ENCODE measurements around the gene WDR43.

Gene WDR43

GRCh38 chr2:28950941-28951630, 56.6 kb downstream of the WDR43 start:
- FAIRE-seq (no peak), DNase-seq (ENCODE audit: insufficient read length, low spot score) (no peak)
- TF ChIP-seq CTCF (IDR thresholded peaks at IDR 0.05; ENCODE audit: insufficient read depth, missing control alignments) = no peak

GRCh38 chr2:28951910-28952835, 57.7 kb downstream of the WDR43 start:
- DNase-seq (ENCODE audit: insufficient read length, low spot score) (no peak), FAIRE-seq (no peak)
- TF ChIP-seq CTCF (IDR thresholded peaks at IDR 0.05; ENCODE audit: insufficient read depth, missing control alignments) = no peak

DNA sequence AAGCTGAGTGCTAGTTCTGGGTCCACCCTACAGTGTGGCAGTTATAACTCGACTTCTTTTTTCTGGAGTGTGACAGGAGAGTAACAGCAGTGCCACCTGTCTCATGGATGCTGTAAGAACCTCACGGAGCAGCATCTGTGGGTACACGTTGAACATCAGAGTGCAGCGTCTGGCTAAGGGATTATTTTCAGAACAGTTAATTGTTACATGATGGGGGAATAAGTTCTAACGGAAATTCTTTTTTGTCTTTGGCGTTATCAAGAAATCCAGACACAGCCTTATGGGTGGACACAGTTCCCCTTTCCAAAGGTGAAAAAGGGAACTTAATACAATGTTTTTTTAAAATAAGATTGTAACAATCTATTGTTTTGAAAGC, 58.4 kb downstream of the WDR43 start:
- DNase-seq (ENCODE audit: insufficient read length, low spot score) = peak; percentile 41
- FAIRE-seq = peak; percentile 68
- no peak for TF ChIP-seq CTCF (IDR thresholded peaks at IDR 0.05; ENCODE audit: insufficient read depth, missing control alignments)

GRCh38 chr2:28955467-28955866, 61.0 kb downstream of the WDR43 start:
- DNase-seq (ENCODE audit: insufficient read length, low spot score) (no peak), FAIRE-seq (no peak)
- no peak for TF ChIP-seq CTCF (IDR thresholded peaks at IDR 0.05; ENCODE audit: insufficient read depth, missing control alignments)

- no peak for TF ChIP-seq CTCF (IDR thresholded peaks at IDR 0.05; ENCODE audit: insufficient read depth, missing control alignments)
- no peak for DNase-seq (ENCODE audit: insufficient read length, low spot score)
- no peak for FAIRE-seq
Observed at GRCh38 chr2:28956415-28956826, 62.0 kb downstream of the WDR43 start.

DNA sequence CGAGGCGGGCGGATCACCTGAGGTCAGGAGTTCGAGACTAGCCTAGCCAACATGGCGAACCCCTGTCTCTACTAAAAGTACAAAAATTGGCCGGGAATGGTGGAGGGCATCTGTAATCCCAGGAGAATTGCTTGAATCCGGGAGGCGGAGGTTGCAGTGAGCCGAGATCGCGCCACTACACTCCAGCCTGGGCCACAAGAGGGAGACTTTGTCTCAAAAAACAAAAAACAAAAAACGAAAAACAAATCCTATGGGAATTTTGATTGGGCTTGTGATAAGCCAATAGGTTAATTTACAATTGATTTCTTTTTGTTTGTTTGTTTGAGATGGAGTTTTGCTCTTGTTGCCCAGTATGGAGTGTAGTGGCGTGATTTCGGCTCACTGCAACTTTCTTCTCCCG, 62.4 kb downstream of the WDR43 start:
- TF ChIP-seq CTCF (IDR thresholded peaks at IDR 0.05; ENCODE audit: insufficient read depth, missing control alignments) = peak; percentile 46
- no peak for DNase-seq (ENCODE audit: insufficient read length, low spot score)
- no peak for FAIRE-seq

DNA sequence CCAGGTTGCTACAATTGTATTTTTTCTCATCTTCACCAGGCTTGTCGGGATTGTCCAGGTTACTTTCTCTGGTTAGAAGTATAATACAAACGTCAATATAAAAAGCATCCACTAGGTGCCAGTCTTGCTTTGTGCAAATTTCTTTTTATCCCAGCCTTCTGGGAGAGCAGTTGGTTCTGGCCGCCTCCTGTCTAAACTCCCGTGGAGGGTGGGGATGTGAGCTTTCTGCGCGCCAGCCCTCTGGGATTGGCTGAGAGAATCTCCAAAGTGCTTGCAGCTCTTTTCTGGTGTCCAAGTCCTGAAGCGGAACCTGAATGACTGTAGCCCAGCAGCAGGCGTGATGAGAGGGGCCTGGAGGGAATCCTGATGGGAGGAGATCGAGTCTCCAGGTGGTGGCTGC, 64.2 kb downstream of the WDR43 start:
- DNase-seq (ENCODE audit: insufficient read length, low spot score) (peak; percentile 69), FAIRE-seq (peak; percentile 94)
- TF ChIP-seq CTCF (IDR thresholded peaks at IDR 0.05; ENCODE audit: insufficient read depth, missing control alignments) = peak; percentile 71

Measured in D721Med (cell line).